ENCODE results near the gene SEPHS1.

Gene SEPHS1

DNA sequence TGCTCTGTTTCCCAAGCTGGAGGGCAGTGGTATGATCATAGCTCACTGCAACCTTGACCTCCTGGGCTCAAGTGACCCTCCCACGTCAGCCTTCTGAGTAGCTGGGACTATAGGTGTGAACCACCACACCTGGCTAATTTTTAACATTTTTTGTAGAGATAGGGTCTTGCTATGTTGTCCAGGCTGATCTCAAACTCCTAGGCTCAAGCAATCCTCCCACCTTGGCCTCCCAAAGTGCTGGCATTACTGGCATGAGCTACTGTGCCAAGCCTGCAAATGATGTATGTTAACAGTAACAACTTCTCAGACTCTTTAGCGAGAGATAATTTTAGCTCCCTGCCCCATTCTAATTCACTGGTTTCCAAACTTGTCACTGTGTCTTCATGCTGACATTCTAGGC, 27.7 kb upstream of the SEPHS1 start:
- no peak for TF ChIP-seq SIN3A (IDR thresholded peaks at IDR 0.05; ENCODE audit: borderline replicate concordance, insufficient read depth, low read length)
- TF ChIP-seq TAF1 (IDR thresholded peaks at IDR 0.05; ENCODE audit: borderline replicate concordance, insufficient read depth, low read length) = no peak

DNA sequence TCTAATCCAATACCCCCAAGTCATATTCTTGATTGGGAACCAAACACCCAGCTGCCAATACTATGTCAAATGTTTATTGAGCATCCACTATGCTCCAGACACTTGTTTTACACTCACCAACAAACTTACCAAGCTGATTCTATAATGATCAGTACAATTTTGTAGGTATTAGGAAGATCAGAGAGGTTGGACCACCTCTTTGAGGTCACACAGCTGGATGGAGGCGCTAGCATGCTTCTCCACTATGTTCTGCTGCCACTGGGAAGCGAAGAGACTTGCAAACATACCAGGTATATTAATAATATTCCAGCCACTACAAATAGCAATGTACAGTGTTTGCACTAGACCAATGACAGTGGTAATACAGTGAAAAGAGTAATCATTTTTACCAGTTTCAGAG, 25.6 kb upstream of the SEPHS1 start:
- TF ChIP-seq POLR2AphosphoS5 (IDR thresholded peaks at IDR 0.05; ENCODE audit: low read depth, low read length) = no peak
- TF ChIP-seq FOXP2 (optimal IDR thresholded peaks at IDR 0.05; ENCODE audit: borderline replicate concordance, extremely low read depth, extremely low read length, insufficient read depth) = no peak
- TF ChIP-seq, protein P1, sequence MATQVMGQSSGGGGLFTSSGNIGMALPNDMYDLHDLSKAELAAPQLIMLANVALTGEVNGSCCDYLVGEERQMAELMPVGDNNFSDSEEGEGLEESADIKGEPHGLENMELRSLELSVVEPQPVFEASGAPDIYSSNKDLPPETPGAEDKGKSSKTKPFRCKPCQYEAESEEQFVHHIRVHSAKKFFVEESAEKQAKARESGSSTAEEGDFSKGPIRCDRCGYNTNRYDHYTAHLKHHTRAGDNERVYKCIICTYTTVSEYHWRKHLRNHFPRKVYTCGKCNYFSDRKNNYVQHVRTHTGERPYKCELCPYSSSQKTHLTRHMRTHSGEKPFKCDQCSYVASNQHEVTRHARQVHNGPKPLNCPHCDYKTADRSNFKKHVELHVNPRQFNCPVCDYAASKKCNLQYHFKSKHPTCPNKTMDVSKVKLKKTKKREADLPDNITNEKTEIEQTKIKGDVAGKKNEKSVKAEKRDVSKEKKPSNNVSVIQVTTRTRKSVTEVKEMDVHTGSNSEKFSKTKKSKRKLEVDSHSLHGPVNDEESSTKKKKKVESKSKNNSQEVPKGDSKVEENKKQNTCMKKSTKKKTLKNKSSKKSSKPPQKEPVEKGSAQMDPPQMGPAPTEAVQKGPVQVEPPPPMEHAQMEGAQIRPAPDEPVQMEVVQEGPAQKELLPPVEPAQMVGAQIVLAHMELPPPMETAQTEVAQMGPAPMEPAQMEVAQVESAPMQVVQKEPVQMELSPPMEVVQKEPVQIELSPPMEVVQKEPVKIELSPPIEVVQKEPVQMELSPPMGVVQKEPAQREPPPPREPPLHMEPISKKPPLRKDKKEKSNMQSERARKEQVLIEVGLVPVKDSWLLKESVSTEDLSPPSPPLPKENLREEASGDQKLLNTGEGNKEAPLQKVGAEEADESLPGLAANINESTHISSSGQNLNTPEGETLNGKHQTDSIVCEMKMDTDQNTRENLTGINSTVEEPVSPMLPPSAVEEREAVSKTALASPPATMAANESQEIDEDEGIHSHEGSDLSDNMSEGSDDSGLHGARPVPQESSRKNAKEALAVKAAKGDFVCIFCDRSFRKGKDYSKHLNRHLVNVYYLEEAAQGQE (IDR thresholded peaks at IDR 0.05; ENCODE audit: insufficient read depth in 1 of 2, low read depth in 2 of 2, low read length in 2 of 2) = no peak
- no peak for TF ChIP-seq SIN3A (IDR thresholded peaks at IDR 0.05; ENCODE audit: borderline replicate concordance, insufficient read depth, low read length)
- no peak for TF ChIP-seq TAF1 (IDR thresholded peaks at IDR 0.05; ENCODE audit: borderline replicate concordance, insufficient read depth, low read length)

DNA sequence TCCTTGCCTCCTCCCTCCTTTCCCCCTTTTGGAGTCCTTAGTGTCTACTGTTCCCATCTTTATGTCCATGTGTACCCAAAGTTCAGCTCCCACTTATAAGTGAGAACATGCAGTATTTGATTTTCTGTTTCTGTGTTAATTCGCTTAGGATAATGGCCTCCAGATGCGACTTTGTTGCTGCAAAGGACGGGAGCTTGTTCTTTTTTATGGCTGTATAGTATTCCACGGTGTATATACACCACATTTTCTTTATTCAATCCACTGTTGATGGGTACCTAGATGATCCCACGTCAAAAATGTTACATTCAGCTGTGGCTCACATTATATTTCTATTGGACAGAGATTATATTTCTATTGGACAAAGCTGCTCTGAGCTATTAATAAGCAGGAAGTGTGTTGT, 24.4 kb upstream of the SEPHS1 start:
- TF ChIP-seq SIN3A (IDR thresholded peaks at IDR 0.05; ENCODE audit: borderline replicate concordance, insufficient read depth, low read length) (no peak), FOXP2 (optimal IDR thresholded peaks at IDR 0.05; ENCODE audit: borderline replicate concordance, extremely low read depth, extremely low read length, insufficient read depth) (no peak), TAF1 (IDR thresholded peaks at IDR 0.05; ENCODE audit: borderline replicate concordance, insufficient read depth, low read length) (no peak), POLR2AphosphoS5 (IDR thresholded peaks at IDR 0.05; ENCODE audit: low read depth, low read length) (no peak)
- TF ChIP-seq, protein P1 (IDR thresholded peaks at IDR 0.05; ENCODE audit: insufficient read depth in 1 of 2, low read depth in 2 of 2, low read length in 2 of 2) = no peak

DNA sequence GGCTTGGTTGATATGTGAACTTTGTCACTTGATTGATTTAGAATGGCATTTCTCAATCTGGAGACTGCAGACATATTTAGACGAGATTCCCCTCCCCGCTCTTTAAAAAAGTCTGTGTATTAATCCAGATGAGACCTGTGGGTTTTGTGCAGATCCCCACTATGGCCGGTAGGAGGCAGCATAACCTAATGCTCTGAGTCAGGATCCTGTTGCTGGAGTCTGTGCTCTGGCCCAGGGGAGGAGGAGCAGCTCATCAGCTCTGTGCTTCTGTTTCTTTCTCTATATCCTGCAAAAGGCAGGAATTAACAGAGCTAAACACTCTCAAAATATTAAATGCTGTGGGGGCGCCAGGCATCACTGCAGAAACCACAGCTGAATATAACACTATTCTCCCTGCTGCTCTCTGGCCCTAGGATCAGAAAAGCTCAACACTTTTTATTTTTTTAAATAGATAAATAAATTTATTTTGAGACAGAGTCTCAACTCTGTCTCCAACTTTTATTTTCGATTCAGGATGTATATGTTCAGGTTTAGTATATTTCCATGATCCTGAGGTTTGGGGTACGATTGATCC, 23.9 kb upstream of the SEPHS1 start:
- TF ChIP-seq FOXP2 (optimal IDR thresholded peaks at IDR 0.05; ENCODE audit: borderline replicate concordance, extremely low read depth, extremely low read length, insufficient read depth) = no peak
- TF ChIP-seq TAF1 (IDR thresholded peaks at IDR 0.05; ENCODE audit: borderline replicate concordance, insufficient read depth, low read length) = no peak
- TF ChIP-seq, protein P1 (IDR thresholded peaks at IDR 0.05; ENCODE audit: insufficient read depth in 1 of 2, low read depth in 2 of 2, low read length in 2 of 2) = no peak
- no peak for TF ChIP-seq SIN3A (IDR thresholded peaks at IDR 0.05; ENCODE audit: borderline replicate concordance, insufficient read depth, low read length)
- no peak for TF ChIP-seq POLR2AphosphoS5 (IDR thresholded peaks at IDR 0.05; ENCODE audit: low read depth, low read length)

DNA sequence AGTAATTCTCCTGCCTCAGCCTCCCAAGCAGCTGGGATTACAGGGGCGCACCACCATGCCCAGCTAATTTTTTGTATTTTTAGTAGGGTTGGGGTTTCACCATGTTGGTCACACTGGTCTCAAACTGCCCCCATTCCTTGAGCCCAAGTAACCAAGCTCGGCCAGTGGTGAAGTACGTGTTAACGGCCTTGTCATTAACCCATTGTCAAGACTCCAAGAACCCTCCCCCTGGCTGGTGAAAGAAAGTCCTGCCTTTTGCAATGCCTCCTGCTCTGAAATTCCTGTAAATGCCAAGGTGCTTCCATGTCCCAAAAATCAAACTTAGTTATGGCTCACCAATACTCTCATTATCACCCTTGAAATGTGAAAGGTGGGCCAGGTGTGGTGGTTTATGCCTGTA, 18.8 kb upstream of the SEPHS1 start:
- TF ChIP-seq, protein P1 (IDR thresholded peaks at IDR 0.05; ENCODE audit: insufficient read depth in 1 of 2, low read depth in 2 of 2, low read length in 2 of 2) = no peak
- TF ChIP-seq SIN3A (IDR thresholded peaks at IDR 0.05; ENCODE audit: borderline replicate concordance, insufficient read depth, low read length) (no peak), TAF1 (IDR thresholded peaks at IDR 0.05; ENCODE audit: borderline replicate concordance, insufficient read depth, low read length) (no peak), POLR2AphosphoS5 (IDR thresholded peaks at IDR 0.05; ENCODE audit: low read depth, low read length) (no peak), FOXP2 (optimal IDR thresholded peaks at IDR 0.05; ENCODE audit: borderline replicate concordance, extremely low read depth, extremely low read length, insufficient read depth) (no peak)
